GM23248 (cell line): ENCODE measurements around the gene OPN5.

ENCODE experiments used
- EZH2 ChIP-seq: fragments of 200-600 bp; sonication (generic); IDR thresholded peaks from 2 replicates; pipeline ENCODE4 v1.6.1; 2018; ENCODE audit warnings: antibody characterized with exemption, mild to moderate bottlenecking; ENCODE audit not compliant: insufficient read depth, poor library complexity, severe bottlenecking
- EZH2phosphoT487 ChIP-seq: fragments of 200-600 bp; sonication (generic); IDR thresholded peaks from 2 replicates; pipeline ENCODE4 v1.6.1; 2018; ENCODE audit warnings: antibody characterized with exemption, moderate library complexity, mild to moderate bottlenecking, low read depth; ENCODE audit not compliant: insufficient read depth

GRCh38 chr6:47792216-47792733, 10.4 kb downstream of the OPN5 start:
- TF ChIP-seq EZH2phosphoT487 = no peak
- no peak for TF ChIP-seq EZH2
